Neutrophil (primary cell): Measurements from ENCODE around the gene HOXB9.

Source experiments
- H3K27ac ChIP-seq: fragments of 200-600 bp; sonication (generic); 2 replicates; pipeline ENCODE4 v1.5.1; 2016; ENCODE audit warnings: mild to moderate bottlenecking, moderate library complexity
- H3K27me3 ChIP-seq: fragments of 200-600 bp; sonication (generic); 2 replicates; pipeline ENCODE4 v1.6.0; 2016; ENCODE audit warnings: mild to moderate bottlenecking
- H3K36me3 ChIP-seq: fragments of 200-600 bp; sonication (generic); 2 replicates; pipeline ENCODE4 v1.5.1; 2017
- H3K4me1 ChIP-seq, 2 experiments: fragments of 200-600 bp in 1 of 2; sonication (generic) in 1 of 2; 1 replicate in 1 of 2; 2 replicates in 1 of 2; pipeline versions ENCODE4 v1.5.1 to v1.6.1; 2013 to 2016; ENCODE audit warnings: low read depth in 1 of 2, low read length in 1 of 2, mild to moderate bottlenecking in 1 of 2, moderate library complexity in 1 of 2; ENCODE audit not compliant: control insufficient read depth in 1 of 2, insufficient read depth in 1 of 2
- H3K4me3 ChIP-seq, 2 experiments: fragments of 200-600 bp in 1 of 2; sonication (generic) in 1 of 2; 1 replicate in 1 of 2; 2 replicates in 1 of 2; pipeline ENCODE4 v1.5.1; 2013 to 2016; ENCODE audit warnings: low read depth in 1 of 2, low read length in 1 of 2, mild to moderate bottlenecking in 1 of 2, moderate library complexity in 1 of 2
- H3K9me3 ChIP-seq: fragments of 200-600 bp; sonication (generic); 2 replicates; pipeline ENCODE4 v1.5.1; 2016
- CTCF ChIP-seq: fragments of 200-600 bp; sonication (generic); IDR thresholded peaks from 2 replicates; pipeline ENCODE4 v1.5.1; 2016; ENCODE audit warnings: antibody characterized with exemption

Gene HOXB9

GRCh38 chr17:48615047-48615962, 10.9 kb downstream of the HOXB9 start, which contains the start of gene HOXB8:
HOXB8 (minus strand) TSS chr17:48615292; CDS start chr17:48614704, 588 bp downstream.
- peaks cover 100% of the 10 kb centered on the region for H3K27me3 ChIP-seq
- TF ChIP-seq CTCF: no peak
- H3K4me1 ChIP-seq: peaks cover 10 to 18% of the 10 kb centered on the region in 2 experiments

GRCh38 chr17:48613862-48614694, 12.1 kb downstream of the HOXB9 start:
- peaks cover 12 to 24% of the 10 kb centered on the region in 2 experiments for H3K4me1 ChIP-seq
- H3K27me3 ChIP-seq: peaks cover 100% of the 10 kb centered on the region
- no peaks in the 10 kb centered on the region for H3K36me3 ChIP-seq
- TF ChIP-seq CTCF: no peak
- no peaks in the 10 kb centered on the region for H3K9me3 ChIP-seq
- no peak overlapping the region for H3K27ac ChIP-seq
- H3K4me3 ChIP-seq: no peak overlapping the region

More at GRCh38 chr17:48615047-48615962, 10.9 kb downstream of the HOXB9 start, which contains the start of gene HOXB8:
- Histone ChIP-seq H3K36me3 (no peaks in the 10 kb centered on the region), H3K27ac (no peak within 1 kb of the TSS), H3K9me3 (no peaks in the 10 kb centered on the region), H3K4me3 (no peak within 1 kb of the TSS)

- TF ChIP-seq CTCF: no peak
- H3K4me1 ChIP-seq: peaks cover 12 to 24% of the 10 kb centered on the region in 2 experiments
- no peaks in the 10 kb centered on the region for H3K9me3 ChIP-seq
- no peak overlapping the region for H3K4me3 ChIP-seq
- no peak overlapping the region for H3K27ac ChIP-seq
- H3K36me3 ChIP-seq: no peaks in the 10 kb centered on the region
- peaks cover 100% of the 10 kb centered on the region for H3K27me3 ChIP-seq
Observed at GRCh38 chr17:48612854-48613691, 13.1 kb downstream of the HOXB9 start.

- Histone ChIP-seq H3K27me3 (peaks cover 100% of the 10 kb centered on the region), H3K27ac (no peak overlapping the region), H3K4me3 (no peak overlapping the region), H3K36me3 (no peaks in the 10 kb centered on the region), H3K4me1 (peaks cover 12 to 24% of the 10 kb centered on the region in 2 experiments), H3K9me3 (no peaks in the 10 kb centered on the region)
- TF ChIP-seq CTCF: no peak
Observed at GRCh38 chr17:48612456-48612853, 13.7 kb downstream of the HOXB9 start.
